ENCODE data around the gene CCL27. TPM values are rescaled to one million over a fixed set of nuclear protein-coding genes. Genes with fewer than 3 reads are reported as not detected.

Gene CCL27
- total RNA-seq, 4 donors from 2014 or later: 1.7 TPM; not detected in 3

GRCh38 chr9:34659592-34660253 lies 2.7 kb downstream of the CCL27 start:
- H3K36me3 ChIP-seq: peaks cover 0 to 6% of the 10 kb centered on the region in 2 donors
- ATAC-seq: no peak
- in situ Hi-C loops (cut with MboI; ENCODE audit: low sequenced_read_pairs in 4 of 4): loop anchor here in 1 of 4 donors (25.0 kb wide), 1 partner anchor 428 kb away; the partner anchor contains the start of genes FANCG and PIGO
- peaks cover 7 to 9% of the 10 kb centered on the region in 2 donors for H3K4me1 ChIP-seq
- intact Hi-C loops (cut with DNase I; ENCODE audit: low total_unique reads): no loop called here
- H3K27me3 ChIP-seq: no peaks in the 10 kb centered on the region
- TF ChIP-seq POLR2A (IDR thresholded peaks at IDR 0.05): no peak
- no peak for TF ChIP-seq CTCF (IDR thresholded peaks at IDR 0.05 in 4 of 5, conservative IDR thresholded peaks at IDR 0.05 in 1 of 5)
- no peaks in the 10 kb centered on the region for H3K9me3 ChIP-seq
- DNase-seq: no peak
- no peak overlapping the region for H3K4me3 ChIP-seq
- no peak overlapping the region for H3K27ac ChIP-seq

- no peak for TF ChIP-seq POLR2A (IDR thresholded peaks at IDR 0.05)
- peaks cover 15 to 20% of the 10 kb centered on the region in 2 donors for H3K4me1 ChIP-seq
- DNase-seq (no peak), ATAC-seq (no peak)
- intact Hi-C loops (cut with DNase I; ENCODE audit: low total_unique reads) (no loop called here), in situ Hi-C loops (cut with MboI; ENCODE audit: low sequenced_read_pairs in 4 of 4) (loop anchor here in 1 of 4 donors (25.0 kb wide), 1 partner anchor 429 kb away; the partner anchor contains the start of genes FANCG and PIGO)
- no peak overlapping the region for H3K27ac ChIP-seq
- no peaks in the 10 kb centered on the region for H3K27me3 ChIP-seq
- peaks cover 0 to 6% of the 10 kb centered on the region in 2 donors for H3K36me3 ChIP-seq
- H3K4me3 ChIP-seq: no peak overlapping the region
- H3K9me3 ChIP-seq: no peaks in the 10 kb centered on the region
Measured at GRCh38 chr9:34658461-34658860, 4.0 kb downstream of the CCL27 start.

GRCh38 chr9:34656992-34657391 lies 5.5 kb downstream of the CCL27 start:
- in situ Hi-C loops (cut with MboI; ENCODE audit: low sequenced_read_pairs in 4 of 4): loop anchor here in 1 of 4 donors (25.0 kb wide), 1 partner anchor 430 kb away; the partner anchor contains the start of genes FANCG and PIGO
- TF ChIP-seq CTCF (IDR thresholded peaks at IDR 0.05 in 4 of 5, conservative IDR thresholded peaks at IDR 0.05 in 1 of 5) (no peak), POLR2A (IDR thresholded peaks at IDR 0.05) (no peak)
- peaks cover 28 to 32% of the 10 kb centered on the region in 2 donors for H3K4me1 ChIP-seq
- DNase-seq: no peak
- H3K4me3 ChIP-seq: no peak overlapping the region
- no peaks in the 10 kb centered on the region for H3K9me3 ChIP-seq
- peaks cover 0 to 6% of the 10 kb centered on the region in 2 donors for H3K36me3 ChIP-seq
- H3K27ac ChIP-seq: no peak overlapping the region
- no peak for ATAC-seq
- H3K27me3 ChIP-seq: no peaks in the 10 kb centered on the region
- intact Hi-C loops (cut with DNase I; ENCODE audit: low total_unique reads): no loop called here

- in situ Hi-C loops (cut with MboI; ENCODE audit: low sequenced_read_pairs in 4 of 4) (loop anchor here in 1 of 4 donors (25.0 kb wide), 1 partner anchor 432 kb away; the partner anchor contains the start of genes FANCG and PIGO), intact Hi-C loops (cut with DNase I; ENCODE audit: low total_unique reads) (no loop called here)
- H3K27me3 ChIP-seq: no peaks in the 10 kb centered on the region
- H3K4me3 ChIP-seq: no peak overlapping the region
- H3K27ac ChIP-seq: peak overlapping the region in 1 of 4 donors; percentile 91
- no peaks in the 10 kb centered on the region for H3K36me3 ChIP-seq
- DNase-seq: no peak
- peaks cover 28 to 41% of the 10 kb centered on the region in 2 donors for H3K4me1 ChIP-seq
- no peak for ATAC-seq
- no peak for TF ChIP-seq CTCF (IDR thresholded peaks at IDR 0.05 in 4 of 5, conservative IDR thresholded peaks at IDR 0.05 in 1 of 5)
- no peak for TF ChIP-seq POLR2A (IDR thresholded peaks at IDR 0.05)
- H3K9me3 ChIP-seq: no peaks in the 10 kb centered on the region
Measured at GRCh38 chr9:34655394-34655793, 7.1 kb downstream of the CCL27 start.

GRCh38 chr9:34654323-34655051 lies 8.0 kb downstream of the CCL27 start:
- H3K4me1 ChIP-seq: peaks cover 28 to 41% of the 10 kb centered on the region in 2 donors
- no peaks in the 10 kb centered on the region for H3K9me3 ChIP-seq
- TF ChIP-seq CTCF (IDR thresholded peaks at IDR 0.05 in 4 of 5, conservative IDR thresholded peaks at IDR 0.05 in 1 of 5): no peak
- no peak for TF ChIP-seq POLR2A (IDR thresholded peaks at IDR 0.05)
- H3K27me3 ChIP-seq: no peaks in the 10 kb centered on the region
- no peak overlapping the region for H3K4me3 ChIP-seq
- H3K36me3 ChIP-seq: peaks cover 0 to 4% of the 10 kb centered on the region in 2 donors
- in situ Hi-C loops (cut with MboI; ENCODE audit: low sequenced_read_pairs in 4 of 4) (loop anchor here in 1 of 4 donors (25.0 kb wide), 1 partner anchor 433 kb away; the partner anchor contains the start of genes FANCG and PIGO), intact Hi-C loops (cut with DNase I; ENCODE audit: low total_unique reads) (loop anchor here (5.0 kb wide), 1 partner anchor 333 kb away; the partner anchor contains the start of gene DNAJB5)
- ATAC-seq (no peak), DNase-seq (peak in 1 of 2 donors; percentile 63)
- peak overlapping the region; percentile 88 to 91 (median 89) for H3K27ac ChIP-seq
